GM23248 (cell line): Measurements from ENCODE around the gene MAPK11. TPM values are rescaled to one million over a fixed set of nuclear protein-coding genes. Genes with fewer than 3 reads are reported as not detected.
A peak's percentile ranks its signal among the peaks of the same experiment; 100 is the strongest.

Source experiments
- DNase-seq: peaks from one replicate; pipeline ENCODE4 v3.0.0-alpha.2; 2015
- H2AFZ ChIP-seq: fragments of 200-600 bp; sonication (generic); 2 replicates; pipeline ENCODE4 v1.6.1; 2016; ENCODE audit warnings: antibody characterized with exemption
- H3F3A ChIP-seq: fragments of 200-600 bp; sonication (generic); 2 replicates; pipeline ENCODE4 v1.6.1; 2016; ENCODE audit warnings: mild to moderate bottlenecking, antibody characterized with exemption, mixed run types; ENCODE audit not compliant: insufficient read depth
- H3K27ac ChIP-seq: fragments of 200-600 bp; sonication (generic); 2 replicates; pipeline ENCODE4 v1.5.1; 2016; ENCODE audit warnings: mild to moderate bottlenecking
- H3K27me3 ChIP-seq: fragments of 200-600 bp; sonication (generic); replicated peaks from 2 replicates; pipeline ENCODE4 v1.6.1; 2016; ENCODE audit warnings: mild to moderate bottlenecking; ENCODE audit not compliant: insufficient read depth
- H3K36me3 ChIP-seq: fragments of 200-600 bp; sonication (generic); 2 replicates; pipeline ENCODE4 v1.6.1; 2016; ENCODE audit warnings: low read depth, mild to moderate bottlenecking
- H3K4me1 ChIP-seq: fragments of 200-600 bp; sonication (generic); 2 replicates; pipeline ENCODE4 v1.6.1; 2016; ENCODE audit warnings: mild to moderate bottlenecking; ENCODE audit not compliant: insufficient read depth
- H3K4me2 ChIP-seq: fragments of 200-600 bp; sonication (generic); one replicate; pipeline ENCODE4 v1.6.1; 2016; ENCODE audit warnings: mild to moderate bottlenecking; ENCODE audit not compliant: unreplicated experiment
- H3K4me3 ChIP-seq: fragments of 200-600 bp; sonication (generic); 2 replicates; pipeline ENCODE4 v1.5.1; 2016; ENCODE audit warnings: mild to moderate bottlenecking
- H3K79me2 ChIP-seq: fragments of 200-600 bp; sonication (generic); 2 replicates; pipeline ENCODE4 v1.6.1; 2016; ENCODE audit warnings: mild to moderate bottlenecking; ENCODE audit not compliant: insufficient read depth
- H3K9ac ChIP-seq: fragments of 200-600 bp; sonication (generic); 2 replicates; pipeline ENCODE4 v1.6.1; 2016; ENCODE audit warnings: mild to moderate bottlenecking
- H3K9me2 ChIP-seq: fragments of 200-600 bp; sonication (generic); 2 replicates; pipeline ENCODE4 v1.6.1; 2016; ENCODE audit warnings: mixed run types, mild to moderate bottlenecking, moderate library complexity; ENCODE audit not compliant: insufficient read depth
- H3K9me3 ChIP-seq: fragments of 200-600 bp; sonication (generic); one replicate; pipeline ENCODE4 v1.6.1; 2017; ENCODE audit warnings: low read depth
- H4K20me1 ChIP-seq: fragments of 200-600 bp; sonication (generic); 2 replicates; pipeline ENCODE4 v1.6.0; 2016; ENCODE audit not compliant: insufficient read depth
- EZH2 ChIP-seq: fragments of 200-600 bp; sonication (generic); IDR thresholded peaks from 2 replicates; pipeline ENCODE4 v1.6.1; 2018; ENCODE audit warnings: antibody characterized with exemption, mild to moderate bottlenecking; ENCODE audit not compliant: insufficient read depth, poor library complexity, severe bottlenecking
- EZH2phosphoT487 ChIP-seq: fragments of 200-600 bp; sonication (generic); IDR thresholded peaks from 2 replicates; pipeline ENCODE4 v1.6.1; 2018; ENCODE audit warnings: antibody characterized with exemption, moderate library complexity, mild to moderate bottlenecking, low read depth; ENCODE audit not compliant: insufficient read depth
- WGBS, 2 experiments: methylation state at CpG; one replicate each; pipeline ENCODE4 v1.1.6; 2015 to 2017; ENCODE audit warnings: low lambda C conversion rate in 2 of 2, low coverage in 1 of 2; ENCODE audit errors: missing lambda C conversion rate in 2 of 2; 5-methylcytosine and 5-hydroxymethylcytosine counted together
- in situ Hi-C: fragments of 300-500 bp; cut with MboI; formaldehyde crosslinking; loops from 2 replicates; pipeline ENCODE4 v1.15.0; 2020
- polyA plus RNA-seq: library from polyadenylated mRNA; unstranded; fragments of >200 nt; fragmentation: Nextera tagmentation; extraction: Ambion mirVana; gene quantifications from 2 replicates; pipeline ENCODE4 v1.2.1, GENCODE V29; 2016
- total RNA-seq: library from RNA; depleted of rRNA; stranded (reverse); fragments of >200 nt; shearing (Covaris generic); gene quantifications from 2 replicates; pipeline ENCODE4 v1.2.3, GENCODE V29; 2014

MAPK11 gene
- total and polyA plus RNA-seq, 2 experiments from 2014 or later: 1.2 to 9.8 TPM

DNA sequence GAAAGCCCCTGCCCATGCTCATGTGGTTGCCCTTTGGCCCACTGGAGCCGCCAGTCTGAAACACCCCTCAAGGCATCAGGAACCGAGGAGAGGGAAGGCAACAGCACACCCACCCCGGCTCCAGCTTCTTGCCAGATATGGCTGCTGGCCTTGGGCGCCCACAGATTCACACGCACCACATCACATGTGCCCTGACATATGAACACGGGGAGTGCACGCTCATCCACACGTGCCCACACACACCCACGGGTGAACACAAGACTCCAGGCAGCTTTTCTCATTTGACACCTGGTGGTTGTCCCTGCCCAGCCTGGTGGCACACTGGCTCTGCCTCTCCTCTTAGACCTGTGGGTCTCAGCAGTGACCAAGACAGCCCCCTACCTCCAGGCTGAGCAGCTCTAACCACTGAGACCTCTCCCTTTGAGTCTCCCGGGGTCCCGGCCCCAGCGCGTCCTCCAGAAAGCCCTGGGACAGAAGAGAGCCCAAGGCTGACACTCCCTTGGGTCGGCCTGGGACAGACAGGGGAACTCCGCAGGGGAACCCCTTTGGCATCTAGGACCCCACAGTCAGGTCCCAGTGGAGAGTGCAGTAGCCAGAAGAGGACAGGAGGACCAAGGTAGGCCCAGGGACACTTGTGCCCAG, 6.0 kb downstream of the MAPK11 start:
- no peak overlapping the region for H3K4me3 ChIP-seq
- H3K9ac ChIP-seq: no peak overlapping the region
- H3K4me2 ChIP-seq: no peak overlapping the region
- no peaks in the 10 kb centered on the region for H3K9me2 ChIP-seq
- TF ChIP-seq EZH2 (no peak), EZH2phosphoT487 (no peak)
- no peaks in the 10 kb centered on the region for H3K27me3 ChIP-seq
- DNase-seq: no peak
- H3K27ac ChIP-seq: no peak overlapping the region
- in situ Hi-C loops: no loop called here
- no peaks in the 10 kb centered on the region for H4K20me1 ChIP-seq
- H3K4me1 ChIP-seq: 0 out of 2 replicates have a peak, but pooled peaks cover 3% of the 10 kb centered on the region
- H3F3A ChIP-seq: no peaks in the 10 kb centered on the region
- peaks cover 9% of the 10 kb centered on the region for H3K79me2 ChIP-seq
- WGBS, 2 experiments: 68 to 74% methylated on average over 14 to 15 of the region's 15 CpGs
- H3K36me3 ChIP-seq: no peaks in the 10 kb centered on the region
- H3K9me3 ChIP-seq: no peaks in the 10 kb centered on the region
- H2AFZ ChIP-seq: no peak overlapping the region

DNA sequence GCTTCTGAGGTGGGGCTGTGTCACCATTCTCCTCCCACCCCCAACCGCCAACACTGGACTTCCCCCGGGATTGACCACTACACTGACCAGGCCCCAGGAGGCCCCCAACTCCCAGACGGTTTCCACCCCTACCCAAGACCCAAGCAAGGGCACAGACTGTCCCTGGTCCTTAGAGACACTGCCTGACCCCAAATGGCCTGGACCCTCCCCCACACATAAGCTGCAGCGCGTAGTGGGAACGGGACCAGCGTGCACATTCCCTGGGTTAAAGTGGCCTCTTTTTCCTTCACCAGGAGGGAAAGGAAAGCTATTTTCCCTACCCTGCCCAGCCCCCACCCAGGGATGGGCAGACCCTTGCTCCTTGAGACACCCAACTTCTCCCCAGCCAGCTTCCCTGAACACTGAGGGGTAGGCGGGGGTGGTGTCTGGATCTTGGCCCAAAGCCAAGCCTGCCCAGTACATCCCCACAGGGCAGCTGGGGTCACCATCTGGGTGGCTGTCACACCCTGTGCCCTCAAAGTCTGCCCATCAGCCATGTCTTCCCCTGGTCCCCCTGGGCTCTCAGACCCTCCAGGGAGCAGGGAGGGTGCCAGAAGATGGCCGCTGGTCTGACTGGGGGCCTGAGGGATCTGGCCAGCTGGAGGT, 7.1 kb downstream of the MAPK11 start:
- 59 to 64% methylated on average over 9 of the region's 9 CpGs for WGBS, 2 experiments
- no peak overlapping the region for H3K27ac ChIP-seq
- no peak overlapping the region for H2AFZ ChIP-seq
- no peak overlapping the region for H3K4me2 ChIP-seq
- no peaks in the 10 kb centered on the region for H3K27me3 ChIP-seq
- H3K9me2 ChIP-seq: no peaks in the 10 kb centered on the region
- no peak for TF ChIP-seq EZH2phosphoT487
- no peak for TF ChIP-seq EZH2
- no peaks in the 10 kb centered on the region for H4K20me1 ChIP-seq
- H3K4me1 ChIP-seq: 0 out of 2 replicates have a peak, but pooled peaks cover 3% of the 10 kb centered on the region
- no peaks in the 10 kb centered on the region for H3K36me3 ChIP-seq
- no peak overlapping the region for H3K9ac ChIP-seq
- H3K9me3 ChIP-seq: no peaks in the 10 kb centered on the region
- no peak overlapping the region for H3K4me3 ChIP-seq
- DNase-seq: no peak
- no peaks in the 10 kb centered on the region for H3F3A ChIP-seq
- in situ Hi-C loops: no loop called here
- peaks cover 21% of the 10 kb centered on the region for H3K79me2 ChIP-seq

DNA sequence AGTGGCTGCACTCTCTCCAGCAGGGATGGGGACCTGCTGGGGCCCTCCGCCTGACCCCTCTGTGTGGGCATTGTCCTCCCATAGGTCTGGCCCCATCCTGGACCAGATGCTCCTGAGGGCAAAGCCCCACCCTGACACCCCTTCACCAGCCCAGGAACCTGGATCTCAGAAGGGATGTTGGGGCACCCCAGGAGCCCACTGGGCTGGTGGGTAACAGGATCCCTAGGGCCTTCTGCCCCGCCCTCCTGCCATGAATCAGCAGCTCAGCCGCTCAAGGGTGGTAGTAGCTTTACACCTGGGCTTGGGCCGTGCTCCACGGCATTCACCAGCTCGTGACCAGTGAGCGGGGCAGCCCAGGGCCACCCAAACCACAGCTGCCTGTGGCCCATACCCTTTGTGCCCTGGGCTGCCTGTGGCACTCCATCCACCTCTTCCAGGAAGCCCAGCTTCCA, 7.7 kb downstream of the MAPK11 start:
- Histone ChIP-seq H3K9me2 (no peaks in the 10 kb centered on the region), H3K4me2 (no peak overlapping the region), H3K9ac (no peak overlapping the region), H3K4me3 (no peak overlapping the region), H3K79me2 (peaks cover 22% of the 10 kb centered on the region), H4K20me1 (no peaks in the 10 kb centered on the region), H2AFZ (no peak overlapping the region), H3K36me3 (no peaks in the 10 kb centered on the region), H3F3A (no peaks in the 10 kb centered on the region), H3K27me3 (no peaks in the 10 kb centered on the region), H3K9me3 (no peaks in the 10 kb centered on the region), H3K27ac (no peak overlapping the region), H3K4me1 (0 out of 2 replicates have a peak, but pooled peaks cover 3% of the 10 kb centered on the region)
- in situ Hi-C loops: no loop called here
- 44 to 58% methylated on average over 7 of the region's 7 CpGs for WGBS, 2 experiments
- DNase-seq: peak; percentile 52
- no peak for TF ChIP-seq EZH2
- no peak for TF ChIP-seq EZH2phosphoT487

DNA sequence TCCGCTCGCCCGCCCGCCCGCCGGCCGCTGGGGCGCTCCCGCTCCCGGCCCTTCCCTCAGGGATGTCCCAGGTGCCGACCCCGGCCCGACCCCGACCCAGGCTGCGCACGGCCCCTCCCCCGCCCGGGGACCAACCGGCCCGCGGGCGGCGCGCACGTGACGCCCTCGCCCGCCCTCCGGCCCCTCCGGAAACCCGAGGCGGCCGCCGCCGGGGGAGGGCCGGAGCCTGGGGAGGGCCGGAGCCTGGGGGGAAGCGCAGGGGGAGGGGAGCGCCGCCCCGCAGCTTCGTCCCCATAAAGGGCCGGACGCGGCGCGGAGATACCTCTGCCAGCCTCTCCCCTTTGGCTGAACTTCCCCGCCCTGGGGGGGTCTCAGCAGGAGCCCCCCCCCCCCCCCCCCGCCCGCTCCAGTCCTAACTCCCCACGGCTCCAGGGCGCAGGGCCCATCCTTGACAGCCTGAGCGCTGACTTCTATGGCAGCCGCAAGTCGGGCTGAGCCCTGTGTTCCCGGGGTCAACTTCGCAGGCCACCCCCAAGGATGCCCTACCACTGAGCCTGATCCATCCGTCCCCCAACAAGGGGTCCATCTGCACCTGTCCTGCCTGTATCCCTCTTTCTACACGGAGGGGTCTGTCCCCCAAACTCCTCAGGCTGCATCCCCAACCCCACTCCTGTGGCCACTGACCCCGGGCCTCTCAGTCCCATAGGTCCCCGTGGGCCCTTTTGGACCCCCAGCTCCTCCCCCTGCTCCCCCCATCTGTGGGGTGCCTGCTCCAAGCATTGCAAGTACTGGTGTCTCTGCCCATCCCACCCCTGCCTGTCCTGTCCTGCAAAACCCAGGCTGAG, 8.3 kb downstream of the MAPK11 start, which contains the start of gene MAPK12:
Gene MAPK12, minus strand, starts transcription at position 69 of the 845 bp plus-strand sequence. CDS start 174 bp downstream, outside the sequence.
- 8 to 14% methylated on average over 8 to 22 of the region's 61 CpGs for WGBS, 2 experiments
- no peak for TF ChIP-seq EZH2phosphoT487
- TF ChIP-seq EZH2: no peak
- Histone ChIP-seq H3K4me1 (0 out of 2 replicates have a peak, but pooled peaks cover 3% of the 10 kb centered on the region), H3K4me2 (peak within 1 kb of the TSS; percentile 89), H4K20me1 (no peaks in the 10 kb centered on the region), H3K9me2 (no peaks in the 10 kb centered on the region), H3K36me3 (no peaks in the 10 kb centered on the region), H3K27me3 (no peaks in the 10 kb centered on the region), H3K79me2 (peaks cover 22% of the 10 kb centered on the region), H3K4me3 (peak within 1 kb of the TSS; percentile 81), H3K9ac (peak within 1 kb of the TSS; percentile 92), H3K9me3 (no peaks in the 10 kb centered on the region), H2AFZ (peak within 1 kb of the TSS; percentile 79), H3F3A (no peaks in the 10 kb centered on the region), H3K27ac (peak within 1 kb of the TSS; percentile 58)
- peak; percentile 59 for DNase-seq
- in situ Hi-C loops: no loop called here
